Daoy (cell line): ENCODE data around the gene OTUD4. TPM values are rescaled to one million over a fixed set of nuclear protein-coding genes. Genes with fewer than 3 reads are reported as not detected.

Source experiments
- DNase-seq: peaks from one replicate; pipeline ENCODE4 v3.0.0-alpha.2; 2015; ENCODE audit warnings: low read depth
- total RNA-seq: library from RNA; depleted of rRNA; stranded (reverse); fragments of >200 nt; shearing (Covaris generic); gene quantifications from 2 replicates; pipeline ENCODE4 v1.2.3, GENCODE V29; 2014; rRNA removed

OTUD4 gene
- total RNA-seq, 1 experiment from 2014 or later = 10.5 TPM

GRCh38 chr4:145108128-145108527, 72.3 kb downstream of the OTUD4 start:
- DNase-seq = no peak

GRCh38 chr4:145107126-145107525, 73.3 kb downstream of the OTUD4 start:
- no peak for DNase-seq

- no peak for DNase-seq
These were observed 76.9 kb downstream of the OTUD4 start for GRCh38 chr4:145103496-145103895.

GRCh38 chr4:145102619-145103018, 77.8 kb downstream of the OTUD4 start:
- DNase-seq = no peak

- no peak for DNase-seq
These were observed 79.3 kb downstream of the OTUD4 start for GRCh38 chr4:145101091-145101490.

GRCh38 chr4:145099653-145100052, 80.7 kb downstream of the OTUD4 start:
- DNase-seq = no peak

DNA sequence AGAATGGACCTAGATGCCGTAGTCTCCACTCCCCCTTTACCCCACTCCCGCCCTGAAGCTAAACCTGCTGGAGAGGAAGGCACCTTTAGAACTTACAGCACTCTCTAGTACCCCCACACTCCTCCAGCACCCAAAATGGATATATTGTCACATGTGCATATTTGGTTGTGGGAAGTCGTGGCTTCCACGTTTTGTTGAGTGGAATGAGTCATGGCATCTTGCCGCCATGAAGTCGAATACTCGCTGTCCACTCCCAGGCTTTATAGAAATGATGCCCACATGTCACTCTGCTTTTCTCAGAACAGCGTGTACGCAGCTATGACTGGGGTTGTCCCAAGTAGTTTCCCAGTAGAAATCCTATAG, 81.7 kb downstream of the OTUD4 start:
- peak; percentile 51 for DNase-seq

- DNase-seq = peak; percentile 95
These were observed 82.3 kb downstream of the OTUD4 start, which contains the start of the genes ABCE1 and ANAPC10 for GRCh38 chr4:145097821-145098674. TSS of gene ABCE1 (plus strand) at chr4:145098311. CDS start at chr4:145104413, 6,102 bp downstream. TSS of gene ANAPC10 (minus strand) at chr4:145098196. CDS start at chr4:145096099, 2,097 bp downstream.

DNA sequence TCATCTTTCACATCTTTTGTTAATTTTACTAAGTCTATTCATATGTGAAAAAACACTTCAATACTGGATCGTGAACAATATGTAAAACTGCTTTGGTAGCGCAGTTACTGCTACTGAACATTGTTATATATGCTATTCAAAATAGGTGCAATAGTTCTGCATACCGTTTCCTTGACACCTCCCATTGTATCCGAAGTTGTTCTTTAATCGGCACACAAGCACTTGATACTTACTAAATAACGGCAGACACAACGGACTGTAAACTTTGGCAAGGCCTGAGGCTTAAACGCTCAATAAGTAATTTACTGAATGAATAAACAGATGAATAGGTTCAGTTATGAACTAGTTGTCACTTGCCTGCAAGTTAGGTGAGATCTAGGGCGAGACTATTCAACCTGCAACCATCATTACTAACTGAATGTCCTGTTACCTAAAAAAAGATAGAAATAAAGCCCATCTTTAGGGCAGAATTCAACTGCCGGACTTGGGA, 83.0 kb downstream of the OTUD4 start:
- DNase-seq = no peak

DNA sequence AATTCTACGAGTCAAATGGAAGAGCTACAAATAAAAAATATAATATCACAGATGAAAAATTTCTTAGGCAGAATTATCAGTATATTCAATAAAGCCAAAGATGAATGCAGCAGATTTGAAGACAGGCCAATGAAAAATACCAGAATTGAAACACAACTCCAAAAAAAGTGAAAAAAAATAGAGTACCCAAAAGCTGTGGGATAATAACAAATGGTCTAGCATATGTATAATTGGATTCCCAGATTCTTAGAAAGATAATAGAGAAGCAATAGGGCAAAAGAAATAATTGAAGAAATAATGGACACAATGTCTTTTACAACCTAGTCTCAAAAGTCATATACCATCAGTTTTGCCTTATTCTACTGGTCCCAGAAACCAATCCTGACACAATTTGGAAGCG, 86.8 kb downstream of the OTUD4 start:
- no peak for DNase-seq

DNA sequence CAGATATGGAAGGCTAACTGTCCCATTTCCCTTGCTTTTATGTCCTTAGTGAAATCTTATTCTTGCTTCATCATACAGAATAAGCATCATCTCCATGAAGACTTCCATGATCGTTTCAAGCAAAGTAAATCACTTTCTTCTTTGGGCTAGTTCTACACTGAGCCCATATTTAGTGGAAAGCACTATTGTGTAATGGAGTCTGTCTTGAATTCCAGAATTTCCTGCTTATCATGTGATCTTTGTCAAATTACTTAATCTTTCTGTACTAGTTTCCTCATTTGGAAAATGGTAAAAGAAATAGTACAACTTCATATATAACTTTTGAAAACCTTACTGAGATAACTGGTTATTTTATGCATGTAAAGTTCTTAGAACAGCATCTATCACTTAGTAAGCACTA, 90.0 kb downstream of the OTUD4 start:
- DNase-seq = no peak

GRCh38 chr4:145083891-145084605, 96.3 kb downstream of the OTUD4 start:
- peak; percentile 17 for DNase-seq

Other genes starting within 250 kb of the OTUD4 start
- 22.2 and 25.9 TPM in 2 replicates for gene ANAPC10, start 82.4 kb downstream of the OTUD4 start, total RNA-seq
- gene ABCE1, start 82.3 kb downstream of the OTUD4 start, total RNA-seq = 159 and 171 TPM in 2 replicates